HG03280 (cell line): ENCODE data around the gene NFATC2IP.
"Not testable (repeated sequence)": the region's sequence is repeated elsewhere in the genome, so short reads cannot be mapped to it uniquely, and the experiment has no call there.

ENCODE experiments used
- ATAC-seq: cut with Tn5 transposase; IDR thresholded peaks from one replicate; pipeline ENCODE4 v1.9.1; 2021; ENCODE audit warnings: mild to moderate bottlenecking, moderate library complexity; ENCODE audit not compliant: unreplicated experiment

NFATC2IP gene

GRCh38 chr16:28964496-28964895 is 13.8 kb downstream of the NFATC2IP start:
- no peak for ATAC-seq

GRCh38 chr16:28967156-28967555 is 16.4 kb downstream of the NFATC2IP start:
- no peak for ATAC-seq

GRCh38 chr16:28969696-28970095 is 19.0 kb downstream of the NFATC2IP start:
- not testable (repeated sequence) for ATAC-seq

GRCh38 chr16:28974007-28974436 is 23.3 kb downstream of the NFATC2IP start:
- no peak for ATAC-seq

GRCh38 chr16:28974437-28975157 is 23.9 kb downstream of the NFATC2IP start, which contains the start of gene SPNS1:
TSS of gene SPNS1 (plus strand) at chr16:28974778. CDS start at chr16:28975152, 374 bp downstream.
- ATAC-seq = peak; percentile 92

- ATAC-seq = peak; percentile 21
These were observed 24.4 kb downstream of the NFATC2IP start for GRCh38 chr16:28975158-28975599.

- ATAC-seq = no peak
These were observed 27.2 kb downstream of the NFATC2IP start for GRCh38 chr16:28977703-28978662.

GRCh38 chr16:28980330-28980729 is 29.6 kb downstream of the NFATC2IP start:
- not testable (repeated sequence) for ATAC-seq

GRCh38 chr16:28980929-28981328 is 30.2 kb downstream of the NFATC2IP start:
- no peak for ATAC-seq

GRCh38 chr16:28981517-28981916 is 30.8 kb downstream of the NFATC2IP start:
- no peak for ATAC-seq

- no peak for ATAC-seq
These were observed 31.7 kb downstream of the NFATC2IP start for GRCh38 chr16:28982418-28982817.

GRCh38 chr16:28982949-28983348 is 32.2 kb downstream of the NFATC2IP start:
- no peak for ATAC-seq

GRCh38 chr16:28983644-28984043 is 32.9 kb downstream of the NFATC2IP start:
- ATAC-seq = no peak

GRCh38 chr16:28984091-28984490 is 33.4 kb downstream of the NFATC2IP start:
- ATAC-seq = no peak

- ATAC-seq = no peak
These were observed 33.9 kb downstream of the NFATC2IP start, which contains the start of gene LAT for GRCh38 chr16:28984619-28985135. TSS of gene LAT (plus strand) at chr16:28985052. CDS start at chr16:28985418, 366 bp downstream.

GRCh38 chr16:28985211-28986041 is 34.7 kb downstream of the NFATC2IP start:
- no peak for ATAC-seq

GRCh38 chr16:28986046-28986445 is 35.3 kb downstream of the NFATC2IP start:
- ATAC-seq = no peak

- no peak for ATAC-seq
These were observed 35.8 kb downstream of the NFATC2IP start for GRCh38 chr16:28986492-28986891.

- no peak for ATAC-seq
These were observed 36.6 kb downstream of the NFATC2IP start for GRCh38 chr16:28987170-28987853.

GRCh38 chr16:28989363-28989762 is 38.6 kb downstream of the NFATC2IP start:
- no peak for ATAC-seq
